GM12872 (cell line): ENCODE results near the gene CENPU.

Experiments
- TF ChIP-seq, protein P1 (sequence below): IDR thresholded peaks from 3 replicates; pipeline ENCODE4 v1.5.1; 2011; ENCODE audit warnings: low read depth, mild to moderate bottlenecking, low read length, moderate library complexity; ENCODE audit not compliant: insufficient read depth

The CENPU gene

DNA sequence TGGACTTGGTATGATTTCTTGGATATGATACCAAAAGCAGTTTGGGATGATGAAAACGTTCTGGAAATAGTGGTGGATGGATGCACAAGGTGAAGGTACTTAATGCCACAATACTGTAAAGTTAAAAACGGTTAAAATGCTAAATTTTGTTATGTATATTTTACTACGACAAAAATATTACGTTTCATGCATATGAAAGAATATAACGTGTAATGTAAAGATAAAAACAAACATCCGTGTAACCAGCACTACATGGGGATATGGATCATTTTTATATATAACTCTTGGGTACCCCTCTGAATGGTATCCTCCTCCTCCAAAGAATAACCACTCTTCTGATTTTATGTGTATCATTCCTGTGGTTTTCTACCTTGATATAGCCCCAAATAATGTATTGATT lies 862 bp upstream of the CENPU start:
- TF ChIP-seq, protein P1, sequence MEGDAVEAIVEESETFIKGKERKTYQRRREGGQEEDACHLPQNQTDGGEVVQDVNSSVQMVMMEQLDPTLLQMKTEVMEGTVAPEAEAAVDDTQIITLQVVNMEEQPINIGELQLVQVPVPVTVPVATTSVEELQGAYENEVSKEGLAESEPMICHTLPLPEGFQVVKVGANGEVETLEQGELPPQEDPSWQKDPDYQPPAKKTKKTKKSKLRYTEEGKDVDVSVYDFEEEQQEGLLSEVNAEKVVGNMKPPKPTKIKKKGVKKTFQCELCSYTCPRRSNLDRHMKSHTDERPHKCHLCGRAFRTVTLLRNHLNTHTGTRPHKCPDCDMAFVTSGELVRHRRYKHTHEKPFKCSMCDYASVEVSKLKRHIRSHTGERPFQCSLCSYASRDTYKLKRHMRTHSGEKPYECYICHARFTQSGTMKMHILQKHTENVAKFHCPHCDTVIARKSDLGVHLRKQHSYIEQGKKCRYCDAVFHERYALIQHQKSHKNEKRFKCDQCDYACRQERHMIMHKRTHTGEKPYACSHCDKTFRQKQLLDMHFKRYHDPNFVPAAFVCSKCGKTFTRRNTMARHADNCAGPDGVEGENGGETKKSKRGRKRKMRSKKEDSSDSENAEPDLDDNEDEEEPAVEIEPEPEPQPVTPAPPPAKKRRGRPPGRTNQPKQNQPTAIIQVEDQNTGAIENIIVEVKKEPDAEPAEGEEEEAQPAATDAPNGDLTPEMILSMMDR, result no peak

DNA sequence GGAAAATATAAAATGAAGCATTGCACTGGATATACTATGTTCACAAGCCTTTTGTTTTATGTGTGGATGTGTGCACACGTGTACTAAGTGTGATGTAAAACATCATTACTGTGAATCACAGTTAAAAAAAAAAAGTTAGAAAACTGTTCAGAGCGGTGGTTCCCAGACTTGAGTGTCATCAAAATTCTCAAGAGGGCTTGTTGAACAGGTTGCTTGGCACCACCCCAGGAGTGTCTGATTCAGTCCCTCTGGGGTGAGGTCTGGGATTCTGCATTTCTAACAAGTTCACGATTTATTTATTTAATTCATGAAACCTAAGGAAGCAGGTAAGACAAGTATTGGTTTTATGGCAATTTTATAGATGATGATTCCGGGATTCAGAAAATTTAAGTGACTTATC lies 1.8 kb downstream of the CENPU start:
- TF ChIP-seq, protein P1, result no peak

DNA sequence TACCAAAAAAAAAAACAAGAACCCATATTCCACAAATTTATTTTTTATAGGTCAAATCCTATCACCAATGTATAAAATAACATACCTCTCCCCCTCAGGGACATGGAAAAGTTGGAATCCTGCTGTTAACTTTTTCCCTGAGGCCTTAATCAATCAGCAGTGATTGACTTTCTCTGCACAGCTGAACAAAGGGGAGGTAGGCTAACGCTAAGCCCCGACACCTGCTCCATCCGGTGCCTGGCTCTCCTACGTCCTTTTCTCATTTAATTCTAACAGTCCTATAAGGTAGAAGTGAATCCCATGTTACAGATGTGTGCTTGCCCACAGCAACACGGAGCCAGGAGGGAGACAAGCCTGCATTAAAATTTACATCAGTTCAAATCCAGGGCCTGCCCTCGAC lies 2.8 kb downstream of the CENPU start:
- TF ChIP-seq, protein P1, result no peak

DNA sequence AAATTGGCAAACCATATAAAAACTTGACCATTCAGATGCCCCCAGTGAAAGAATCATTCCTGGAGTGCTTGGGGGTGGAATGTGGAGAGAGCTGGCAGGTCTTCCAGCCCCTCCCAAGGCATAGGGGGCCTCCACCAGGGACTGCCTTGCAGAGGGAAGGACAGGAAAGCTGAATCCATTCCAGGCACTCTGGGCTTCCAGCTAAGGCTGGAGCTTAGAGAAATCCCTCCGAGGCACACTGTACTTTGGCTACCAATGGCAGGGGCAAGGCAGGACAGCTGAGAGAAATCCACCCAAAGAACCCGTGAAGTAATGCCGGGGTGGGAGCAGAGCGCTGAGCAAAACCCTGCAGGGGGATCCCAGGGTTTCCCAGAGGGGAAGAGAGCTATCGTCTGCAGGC lies 4.0 kb downstream of the CENPU start:
- TF ChIP-seq, protein P1, result no peak

DNA sequence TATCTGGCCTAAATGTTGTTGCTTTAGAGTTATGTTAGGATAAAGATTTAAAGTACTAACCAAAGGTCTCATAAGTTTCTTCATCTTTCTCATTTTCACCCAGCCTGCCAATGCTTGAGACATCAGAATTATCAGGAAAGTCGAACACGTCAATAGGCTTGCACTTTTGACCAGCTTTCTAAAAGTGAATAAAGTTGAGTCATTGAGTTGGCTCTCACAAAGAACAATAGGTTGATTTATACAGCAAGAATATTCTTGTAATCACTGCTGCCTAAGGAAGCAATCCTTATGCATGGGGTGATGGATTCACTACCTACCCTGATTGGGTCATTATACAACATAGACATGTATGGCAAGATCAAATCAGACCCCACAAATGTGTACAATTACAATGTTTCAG lies 5.0 kb downstream of the CENPU start:
- TF ChIP-seq, protein P1, result no peak

DNA sequence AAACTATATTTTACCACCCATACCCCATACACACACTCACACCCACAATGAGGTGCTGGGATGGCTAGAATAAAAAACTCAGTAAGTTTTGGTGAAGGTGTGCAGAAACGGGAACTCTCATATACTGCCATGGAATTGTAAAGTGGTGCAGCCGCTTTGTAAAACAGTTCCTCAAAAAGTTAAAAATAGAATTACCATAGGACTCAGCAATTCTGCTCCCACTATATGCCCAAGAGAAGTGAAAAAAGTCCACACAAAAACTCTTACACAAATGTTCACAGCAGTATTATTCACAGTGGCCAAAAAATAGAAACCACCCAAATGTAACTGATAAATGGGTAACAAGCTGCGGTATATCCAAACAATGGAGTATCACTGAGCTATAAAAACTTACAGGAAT lies 6.5 kb downstream of the CENPU start:
- TF ChIP-seq, protein P1, result no peak

DNA sequence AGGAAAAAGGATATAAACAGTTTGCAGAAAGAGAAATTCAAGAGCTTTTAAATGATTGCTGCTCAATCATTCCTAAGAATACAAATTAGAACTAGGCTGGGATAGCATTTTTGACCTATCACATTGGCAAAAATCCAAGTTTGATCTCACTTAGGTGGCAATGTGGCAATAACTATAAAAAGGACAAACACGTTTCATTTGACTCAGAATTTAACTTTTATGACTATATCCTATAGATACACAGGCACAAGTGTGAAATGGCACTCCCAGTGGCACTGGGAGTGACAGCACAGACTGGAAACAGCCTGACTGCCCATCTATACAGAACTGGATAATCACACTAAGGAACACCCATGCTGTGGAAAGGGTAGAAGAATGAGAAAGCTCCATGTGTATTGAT lies 11.1 kb downstream of the CENPU start:
- TF ChIP-seq, protein P1, result peak; percentile 33; the same call in 1 of the 3 replicates

DNA sequence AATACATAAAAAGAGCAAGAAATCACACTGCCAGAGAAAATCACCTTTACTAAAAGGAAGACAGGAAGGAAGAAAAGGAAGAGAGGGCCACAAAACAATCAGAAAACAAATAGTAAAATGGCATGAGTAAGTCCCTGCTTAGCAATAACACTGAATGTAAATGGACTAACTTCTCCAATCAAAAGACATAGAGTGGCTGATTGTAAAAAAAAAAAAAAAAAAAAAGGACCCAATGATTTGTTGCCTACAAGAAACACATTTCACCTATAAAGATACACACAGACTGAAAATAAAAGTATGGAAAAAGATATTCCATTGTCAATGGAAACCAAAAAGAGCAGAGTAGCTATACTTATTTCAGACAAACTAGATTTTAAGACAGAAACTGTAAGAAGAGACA lies 12.6 kb downstream of the CENPU start:
- TF ChIP-seq, protein P1, result no peak
